ENCODE measurements around the gene DAB1.

DAB1 gene

DNA sequence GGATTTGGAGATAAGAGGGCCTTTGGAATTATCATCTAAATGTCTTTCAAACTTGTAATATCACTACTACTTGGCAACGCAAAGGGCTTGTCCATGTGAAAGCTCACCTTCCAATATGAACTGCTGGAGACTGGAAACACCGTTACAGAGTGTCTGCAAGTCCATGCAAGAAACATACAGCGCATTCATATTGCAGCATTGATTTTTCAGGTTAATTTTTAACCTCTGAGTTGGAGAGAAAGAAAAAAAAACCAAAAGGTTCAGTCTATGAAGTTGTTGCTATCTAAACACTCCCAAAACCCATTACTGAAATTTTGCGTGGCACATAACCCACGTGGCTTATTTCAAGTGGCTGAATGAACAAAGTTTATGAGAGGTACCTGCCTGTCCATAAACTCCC is 23.8 kb downstream of the DAB1 start:
- no peak overlapping the region for H3K27ac Mint-ChIP-seq
- H3K4me3 Mint-ChIP-seq, result no peak overlapping the region
- H3K4me1 Mint-ChIP-seq (ENCODE audit: low read depth), result no peaks in the 10 kb centered on the region
- no peak for DNase-seq (ENCODE audit: low spot score)
- no peaks in the 10 kb centered on the region for H3K27me3 Mint-ChIP-seq (ENCODE audit: low read depth)
- H3K9me3 Mint-ChIP-seq, result no peaks in the 10 kb centered on the region
- no peaks in the 10 kb centered on the region for H3K36me3 Mint-ChIP-seq (ENCODE audit: low read depth)

DNA sequence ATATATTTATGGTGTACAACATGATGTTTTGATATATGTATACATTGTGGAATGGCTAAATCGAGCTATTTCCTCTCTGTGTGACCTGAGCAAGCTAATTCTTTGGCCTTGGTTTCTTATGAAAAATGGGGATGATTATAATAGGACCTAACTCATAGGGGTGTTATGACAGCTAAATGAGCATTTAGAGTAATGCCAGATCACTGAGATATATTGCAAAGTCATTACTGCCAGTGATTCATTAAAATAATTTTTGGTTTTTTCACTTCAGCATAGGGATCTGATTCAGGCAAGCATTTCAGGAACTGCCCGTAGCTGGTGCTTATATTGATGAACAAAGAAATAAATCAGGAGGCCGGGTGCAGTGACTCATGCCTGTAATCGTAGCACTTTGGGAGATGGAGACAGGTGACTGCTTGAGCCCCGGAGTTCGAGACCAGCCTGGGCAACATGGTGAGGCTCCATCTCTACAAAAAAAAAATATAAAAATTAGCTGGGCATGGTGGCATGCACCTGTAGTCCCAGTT is 30.7 kb downstream of the DAB1 start:
- H3K9me3 Mint-ChIP-seq, result no peaks in the 10 kb centered on the region

DNA sequence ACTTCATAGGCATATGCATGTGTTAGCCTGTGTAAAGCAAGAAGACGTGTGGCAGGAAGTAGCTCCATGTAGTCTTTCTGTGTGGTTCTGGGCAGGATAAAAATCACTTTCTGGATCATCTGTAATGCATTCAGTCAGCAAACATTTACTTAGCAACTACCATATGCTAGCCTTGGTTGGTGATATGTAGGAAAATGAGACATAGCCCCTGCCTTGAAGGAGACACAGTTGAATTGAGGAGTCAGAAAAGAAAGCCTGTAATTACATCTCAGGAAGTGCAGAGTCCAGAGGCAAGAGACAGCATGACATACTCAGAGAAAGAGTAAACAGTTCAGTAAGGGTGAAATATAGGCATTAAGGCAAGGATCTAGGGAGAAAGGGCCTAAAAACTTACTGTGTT is 38.5 kb downstream of the DAB1 start:
- Mint-ChIP-seq H3K9me3 (no peaks in the 10 kb centered on the region), H3K27me3 (ENCODE audit: low read depth) (no peaks in the 10 kb centered on the region), H3K4me1 (ENCODE audit: low read depth) (no peaks in the 10 kb centered on the region), H3K27ac (no peak overlapping the region), H3K36me3 (ENCODE audit: low read depth) (no peaks in the 10 kb centered on the region), H3K4me3 (no peak overlapping the region)
- DNase-seq (ENCODE audit: low spot score), result no peak

More for the DNA sequence above, 30.7 kb downstream of the DAB1 start:
- Mint-ChIP-seq H3K36me3 (ENCODE audit: low read depth) (no peaks in the 10 kb centered on the region), H3K27ac (no peak overlapping the region), H3K4me3 (no peak overlapping the region), H3K4me1 (ENCODE audit: low read depth) (no peaks in the 10 kb centered on the region), H3K27me3 (ENCODE audit: low read depth) (no peaks in the 10 kb centered on the region)
- no peak for DNase-seq (ENCODE audit: low spot score)

DNA sequence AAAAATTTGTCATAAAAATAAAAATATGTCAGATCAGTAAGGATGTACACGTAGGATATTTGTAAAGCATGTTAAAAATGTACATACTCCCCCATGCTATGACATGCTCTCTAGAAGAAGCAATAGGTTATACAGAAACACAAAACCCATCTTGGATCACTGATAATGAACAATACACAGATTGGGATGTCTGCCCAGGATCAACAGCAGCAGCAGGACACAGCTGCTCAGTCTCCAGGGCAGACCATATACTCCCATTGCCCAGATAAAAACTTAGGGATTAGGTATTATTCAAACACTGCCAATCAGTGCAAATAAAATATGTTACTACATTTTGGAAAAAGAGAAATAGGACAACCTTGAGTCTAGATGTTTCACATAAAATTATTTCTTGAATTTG is 39.0 kb downstream of the DAB1 start:
- no peak overlapping the region for H3K27ac Mint-ChIP-seq
- no peaks in the 10 kb centered on the region for H3K4me1 Mint-ChIP-seq (ENCODE audit: low read depth)
- H3K27me3 Mint-ChIP-seq (ENCODE audit: low read depth), result no peaks in the 10 kb centered on the region
- no peaks in the 10 kb centered on the region for H3K36me3 Mint-ChIP-seq (ENCODE audit: low read depth)
- no peaks in the 10 kb centered on the region for H3K9me3 Mint-ChIP-seq
- DNase-seq (ENCODE audit: low spot score), result no peak
- no peak overlapping the region for H3K4me3 Mint-ChIP-seq

DNA sequence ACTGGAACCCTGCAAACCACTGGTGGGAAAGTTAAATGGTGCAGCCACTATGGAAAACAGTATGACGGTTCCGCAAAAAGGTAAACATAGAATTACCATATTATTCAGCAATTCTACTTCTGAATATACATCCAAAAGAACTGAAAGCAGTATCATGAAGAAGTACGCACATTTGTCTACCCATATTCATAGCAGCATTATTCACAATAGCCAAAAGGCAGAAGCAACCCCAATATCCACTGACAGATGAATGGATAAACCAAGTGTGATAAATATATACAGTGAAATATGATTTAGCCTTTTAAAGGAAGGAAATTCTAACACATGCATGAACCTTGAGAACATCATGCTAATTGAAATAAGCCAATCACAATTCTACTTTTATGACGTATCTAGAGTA is 39.6 kb downstream of the DAB1 start:
- H3K4me3 Mint-ChIP-seq, result no peak overlapping the region
- H3K4me1 Mint-ChIP-seq (ENCODE audit: low read depth), result no peaks in the 10 kb centered on the region
- no peak overlapping the region for H3K27ac Mint-ChIP-seq
- DNase-seq (ENCODE audit: low spot score), result no peak
- H3K36me3 Mint-ChIP-seq (ENCODE audit: low read depth), result no peaks in the 10 kb centered on the region
- no peaks in the 10 kb centered on the region for H3K9me3 Mint-ChIP-seq
- no peaks in the 10 kb centered on the region for H3K27me3 Mint-ChIP-seq (ENCODE audit: low read depth)

DNA sequence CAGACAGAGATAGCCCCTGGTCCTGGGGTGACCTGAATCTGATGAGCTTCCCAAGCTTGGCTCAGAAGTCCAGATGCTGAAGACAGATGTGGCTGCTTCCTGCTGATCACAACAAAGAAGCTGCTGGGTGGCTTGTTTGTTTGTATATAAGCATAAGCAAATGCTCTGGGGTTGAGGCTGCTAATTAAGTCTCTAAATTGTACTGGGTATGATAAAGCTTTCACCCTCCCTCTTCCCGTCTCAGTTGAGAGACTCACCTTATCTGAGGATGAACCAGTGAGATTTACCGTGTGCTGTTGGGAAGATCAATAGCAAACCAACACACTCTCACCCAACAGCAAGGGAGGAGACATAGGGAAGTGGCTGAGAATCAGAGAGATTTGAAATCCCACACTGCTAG is 42.0 kb downstream of the DAB1 start:
- Mint-ChIP-seq H3K4me3 (no peak overlapping the region), H3K4me1 (ENCODE audit: low read depth) (no peaks in the 10 kb centered on the region), H3K27me3 (ENCODE audit: low read depth) (no peaks in the 10 kb centered on the region), H3K9me3 (no peaks in the 10 kb centered on the region), H3K27ac (no peak overlapping the region), H3K36me3 (ENCODE audit: low read depth) (no peaks in the 10 kb centered on the region)
- no peak for DNase-seq (ENCODE audit: low spot score)

DNA sequence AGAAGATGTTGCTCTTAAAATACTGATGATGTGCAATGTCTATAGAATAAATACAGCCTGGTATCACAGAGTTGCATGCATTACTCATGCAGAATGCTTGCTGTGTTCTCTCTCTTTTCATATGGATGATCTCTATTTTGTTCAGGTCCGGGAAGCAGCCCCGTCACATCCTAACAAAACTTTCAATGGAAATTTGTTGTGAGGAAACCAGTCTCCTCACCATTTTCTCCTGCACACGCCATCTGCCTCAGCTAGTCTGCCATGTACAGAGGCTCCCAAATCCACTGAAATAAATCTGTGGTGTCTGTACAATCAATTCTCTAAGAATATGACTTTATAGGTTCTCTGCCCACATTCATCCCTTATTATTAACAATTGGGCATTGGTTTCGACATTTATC is 42.4 kb downstream of the DAB1 start:
- no peak overlapping the region for H3K4me3 Mint-ChIP-seq
- H3K4me1 Mint-ChIP-seq (ENCODE audit: low read depth), result no peaks in the 10 kb centered on the region
- DNase-seq (ENCODE audit: low spot score), result no peak
- H3K27me3 Mint-ChIP-seq (ENCODE audit: low read depth), result no peaks in the 10 kb centered on the region
- no peaks in the 10 kb centered on the region for H3K9me3 Mint-ChIP-seq
- H3K36me3 Mint-ChIP-seq (ENCODE audit: low read depth), result no peaks in the 10 kb centered on the region
- H3K27ac Mint-ChIP-seq, result no peak overlapping the region

DNA sequence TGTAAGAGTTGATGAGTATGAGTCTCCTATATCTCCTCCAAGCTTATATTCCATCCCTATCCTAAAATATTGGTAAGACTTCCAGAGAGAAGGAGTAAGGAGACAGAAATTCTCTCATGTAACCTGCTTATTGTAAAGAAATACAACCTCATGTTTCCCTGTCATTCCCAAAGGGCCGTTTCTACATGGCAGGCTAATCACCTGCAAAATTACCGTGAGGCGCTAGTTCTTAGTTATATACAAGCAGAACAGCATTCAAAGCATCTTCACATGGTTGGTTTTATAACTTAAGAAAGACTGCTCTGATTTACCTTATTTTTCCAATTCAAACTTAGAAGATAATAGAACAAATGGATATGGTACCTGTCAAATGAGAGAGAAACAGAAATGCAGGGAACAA is 42.9 kb downstream of the DAB1 start:
- Mint-ChIP-seq H3K4me1 (ENCODE audit: low read depth) (no peaks in the 10 kb centered on the region), H3K9me3 (no peaks in the 10 kb centered on the region), H3K36me3 (ENCODE audit: low read depth) (no peaks in the 10 kb centered on the region), H3K27ac (no peak overlapping the region), H3K4me3 (no peak overlapping the region), H3K27me3 (ENCODE audit: low read depth) (no peaks in the 10 kb centered on the region)
- no peak for DNase-seq (ENCODE audit: low spot score)

DNA sequence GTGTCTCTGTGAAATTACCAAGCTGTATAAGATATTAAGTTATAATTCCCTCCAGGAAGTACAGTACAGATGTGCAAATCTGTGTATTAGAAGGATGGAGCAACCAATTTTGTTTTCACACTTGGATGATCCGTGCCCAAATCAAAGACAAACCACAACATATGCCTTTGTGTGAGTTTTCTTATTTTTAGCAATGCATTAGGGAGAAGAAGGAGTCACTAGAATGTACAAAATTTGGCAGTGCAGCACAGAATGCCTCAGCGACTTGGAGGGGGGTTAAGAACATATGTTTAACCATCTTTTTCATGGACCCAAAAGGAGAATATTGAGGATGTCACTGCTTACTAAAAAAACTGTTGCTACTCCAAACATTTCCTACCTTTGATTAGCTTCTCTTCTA is 45.3 kb downstream of the DAB1 start:
- Mint-ChIP-seq H3K4me3 (no peak overlapping the region), H3K4me1 (ENCODE audit: low read depth) (no peaks in the 10 kb centered on the region), H3K9me3 (no peaks in the 10 kb centered on the region), H3K36me3 (ENCODE audit: low read depth) (no peaks in the 10 kb centered on the region), H3K27ac (no peak overlapping the region), H3K27me3 (ENCODE audit: low read depth) (no peaks in the 10 kb centered on the region)
- DNase-seq (ENCODE audit: low spot score), result no peak

DNA sequence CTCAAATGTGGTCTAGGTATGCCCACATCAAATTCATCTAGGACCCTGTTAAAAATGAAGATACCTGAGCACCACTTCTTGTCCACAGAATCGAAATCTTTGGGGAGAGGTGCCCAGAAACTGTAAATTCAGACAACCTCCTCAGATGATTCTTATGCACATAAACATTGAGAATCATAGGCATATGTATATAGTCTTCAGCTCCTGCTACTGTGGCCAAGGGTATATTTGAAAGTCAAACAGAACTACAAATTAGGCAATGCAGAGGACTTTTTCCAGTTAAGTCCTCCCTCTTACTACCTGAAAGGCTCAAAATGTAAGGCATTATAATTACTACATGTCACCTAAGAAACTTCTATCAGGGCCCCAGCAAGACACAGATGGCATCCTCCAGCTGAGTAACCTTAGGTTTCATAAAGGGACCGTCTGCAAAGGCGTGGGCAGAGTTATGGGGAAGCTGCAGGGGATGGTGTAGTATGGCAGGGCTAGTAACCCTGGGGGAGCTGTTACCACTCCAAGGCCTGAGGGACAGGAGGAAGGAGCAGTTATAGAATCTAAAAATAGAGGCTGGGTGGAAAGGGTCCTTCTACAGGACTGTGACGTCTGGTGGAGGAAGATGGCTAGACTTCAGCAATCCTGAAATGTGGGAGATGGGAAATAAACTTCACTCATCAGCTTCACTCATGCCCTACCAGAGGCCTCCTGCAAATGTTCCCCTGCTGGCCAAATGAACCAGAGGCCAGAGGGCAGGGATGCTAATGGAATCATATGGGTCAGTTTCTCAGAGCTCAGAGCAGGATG is 46.3 kb downstream of the DAB1 start:
- Mint-ChIP-seq H3K9me3 (no peaks in the 10 kb centered on the region), H3K36me3 (ENCODE audit: low read depth) (no peaks in the 10 kb centered on the region), H3K4me1 (ENCODE audit: low read depth) (no peaks in the 10 kb centered on the region), H3K4me3 (no peak overlapping the region), H3K27me3 (ENCODE audit: low read depth) (no peaks in the 10 kb centered on the region), H3K27ac (no peak overlapping the region)
- DNase-seq (ENCODE audit: low spot score), result no peak

DNA sequence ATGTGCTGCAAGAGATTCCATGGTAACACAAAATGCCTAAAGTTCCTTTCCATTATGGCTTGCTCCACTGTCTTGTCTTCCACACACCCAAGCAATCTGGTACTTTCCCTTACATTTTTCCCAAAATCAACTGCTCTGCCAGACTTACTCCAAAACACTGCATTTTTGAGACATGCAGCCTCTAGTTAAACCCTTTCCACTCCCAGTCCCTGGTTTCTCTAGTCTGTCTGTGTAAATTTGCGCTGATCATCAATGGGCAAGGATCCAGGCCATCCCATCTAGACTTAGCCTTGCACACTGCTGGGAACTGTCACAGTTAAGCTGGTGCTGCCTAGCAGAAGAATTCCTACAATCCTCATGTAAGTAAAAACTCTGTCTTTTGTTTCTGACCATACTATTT is 47.8 kb downstream of the DAB1 start:
- Mint-ChIP-seq H3K27me3 (ENCODE audit: low read depth) (no peaks in the 10 kb centered on the region), H3K4me3 (no peak overlapping the region), H3K36me3 (ENCODE audit: low read depth) (no peaks in the 10 kb centered on the region), H3K9me3 (no peaks in the 10 kb centered on the region), H3K4me1 (ENCODE audit: low read depth) (no peaks in the 10 kb centered on the region), H3K27ac (no peak overlapping the region)
- no peak for DNase-seq (ENCODE audit: low spot score)

DNA sequence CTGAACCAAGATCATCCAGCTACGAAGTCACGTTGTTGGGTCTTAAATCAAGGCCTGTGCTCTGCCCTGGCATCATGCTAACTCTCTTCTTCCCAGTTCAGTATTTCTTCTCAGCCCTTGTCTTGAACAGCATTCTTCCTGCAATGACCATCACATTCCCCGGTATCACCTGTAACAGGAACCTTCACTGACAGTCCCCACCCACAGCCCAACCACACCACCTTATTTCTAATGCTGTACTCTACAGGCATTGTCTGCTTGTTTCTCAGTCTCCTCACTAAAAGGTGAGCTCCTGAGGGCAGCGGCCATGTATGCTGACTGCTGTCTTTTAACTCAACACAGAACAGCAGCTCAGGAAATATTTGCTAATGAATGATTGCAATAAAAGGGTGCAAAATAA is 54.0 kb downstream of the DAB1 start:
- DNase-seq (ENCODE audit: low spot score), result no peak
- no peaks in the 10 kb centered on the region for H3K4me1 Mint-ChIP-seq (ENCODE audit: low read depth)
- H3K9me3 Mint-ChIP-seq, result peaks cover 6% of the 10 kb centered on the region
- no peak overlapping the region for H3K27ac Mint-ChIP-seq
- H3K36me3 Mint-ChIP-seq (ENCODE audit: low read depth), result no peaks in the 10 kb centered on the region
- H3K27me3 Mint-ChIP-seq (ENCODE audit: low read depth), result no peaks in the 10 kb centered on the region
- no peak overlapping the region for H3K4me3 Mint-ChIP-seq

DNA sequence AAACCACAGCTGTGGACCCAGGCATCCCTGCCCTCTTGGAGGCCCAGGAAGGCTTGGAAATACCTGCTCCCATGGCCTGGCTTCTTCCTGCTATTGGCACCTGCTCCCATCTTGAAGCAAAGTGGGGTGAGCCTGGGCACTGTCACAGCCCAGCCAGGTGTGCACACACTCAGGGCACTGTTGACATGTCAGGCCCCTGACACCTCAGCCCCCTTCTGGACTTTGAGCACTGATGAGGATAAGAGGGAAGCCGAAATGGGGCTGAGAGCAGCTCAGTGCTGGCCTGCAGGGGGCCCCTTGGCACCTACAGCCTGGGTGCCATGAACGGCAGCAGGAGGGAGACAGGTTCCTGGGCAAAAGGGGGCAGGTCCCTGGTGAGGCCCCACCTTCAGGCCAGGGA is 55.9 kb downstream of the DAB1 start:
- no peak overlapping the region for H3K27ac Mint-ChIP-seq
- no peak overlapping the region for H3K4me3 Mint-ChIP-seq
- DNase-seq (ENCODE audit: low spot score), result no peak
- H3K9me3 Mint-ChIP-seq, result peaks cover 6% of the 10 kb centered on the region
- H3K27me3 Mint-ChIP-seq (ENCODE audit: low read depth), result no peaks in the 10 kb centered on the region
- no peaks in the 10 kb centered on the region for H3K4me1 Mint-ChIP-seq (ENCODE audit: low read depth)
- H3K36me3 Mint-ChIP-seq (ENCODE audit: low read depth), result no peaks in the 10 kb centered on the region

DNA sequence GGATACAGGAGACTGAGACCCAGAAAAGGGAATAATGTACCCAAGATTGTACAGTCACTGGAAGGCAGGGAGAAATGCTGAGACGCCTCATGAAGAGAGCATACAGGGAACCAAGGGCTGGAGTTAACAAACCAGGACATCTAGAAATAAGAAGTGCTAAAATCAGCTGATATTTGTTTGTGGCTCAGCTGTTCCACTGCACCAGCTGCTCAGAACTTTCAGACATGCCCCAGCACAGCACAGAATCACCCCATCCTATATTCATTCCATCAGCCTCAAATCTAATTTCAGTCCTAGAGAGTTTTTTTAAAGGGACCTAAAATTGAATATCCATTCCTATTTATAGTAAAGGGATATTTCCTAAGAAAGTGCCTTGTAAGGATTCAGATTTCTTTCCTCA is 60.2 kb downstream of the DAB1 start:
- no peak for DNase-seq (ENCODE audit: low spot score)
- H3K27ac Mint-ChIP-seq, result no peak overlapping the region
- peaks cover 2% of the 10 kb centered on the region for H3K9me3 Mint-ChIP-seq
- no peak overlapping the region for H3K4me3 Mint-ChIP-seq
- no peaks in the 10 kb centered on the region for H3K36me3 Mint-ChIP-seq (ENCODE audit: low read depth)
- no peaks in the 10 kb centered on the region for H3K4me1 Mint-ChIP-seq (ENCODE audit: low read depth)
- no peaks in the 10 kb centered on the region for H3K27me3 Mint-ChIP-seq (ENCODE audit: low read depth)

DNA sequence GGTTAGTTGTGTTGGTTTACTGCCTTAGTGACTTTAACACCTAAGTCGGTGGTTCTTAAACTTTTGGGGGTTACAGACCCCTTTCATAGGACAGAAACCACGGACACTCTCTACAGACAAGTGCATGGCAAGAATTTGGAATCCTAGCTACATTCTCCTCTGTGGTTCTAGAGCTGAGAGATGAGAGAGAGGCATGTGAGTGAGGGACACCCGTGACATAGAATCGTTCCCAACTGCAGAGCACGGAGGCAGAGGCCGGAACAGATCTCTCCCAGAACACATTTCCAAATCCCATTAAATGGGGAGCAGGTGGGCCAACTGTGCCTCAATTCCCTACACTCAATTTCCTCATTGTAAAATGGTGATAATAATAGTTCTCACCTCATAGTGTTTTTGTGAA is 60.7 kb downstream of the DAB1 start:
- no peaks in the 10 kb centered on the region for H3K4me1 Mint-ChIP-seq (ENCODE audit: low read depth)

More for the DNA sequence above, 60.7 kb downstream of the DAB1 start:
- Mint-ChIP-seq H3K9me3 (peaks cover 3% of the 10 kb centered on the region), H3K27me3 (ENCODE audit: low read depth) (no peaks in the 10 kb centered on the region), H3K36me3 (ENCODE audit: low read depth) (no peaks in the 10 kb centered on the region), H3K4me3 (no peak overlapping the region), H3K27ac (no peak overlapping the region)
- no peak for DNase-seq (ENCODE audit: low spot score)

Measured in T-helper 2 cell treated with Interferon-gamma antibody and Interleukin-4, amounts not matched to agents 5 μg/mL and 100 μg/mL, for 36 hours (primary cell).